ENCODE data around the gene EIF4G3. TPM values are rescaled to one million over a fixed set of nuclear protein-coding genes. Genes with fewer than 3 reads are reported as not detected.

EIF4G3 gene
- total and polyA plus RNA-seq, 7 donors: 11.3 to 58.1 (median 39.5) TPM

GRCh38 chr1:20837554-20838192, 339.0 kb downstream of the EIF4G3 start:
- Histone ChIP-seq H3K27me3 (ENCODE audit: insufficient read depth in 3 of 3, low read length in 2 of 3) (no peaks in the 10 kb centered on the region), H3K4me3 (no peak overlapping the region), H3K9me3 (no peaks in the 10 kb centered on the region), H3K27ac (no peak overlapping the region), H3K36me3 (ENCODE audit: insufficient read depth in 1 of 2, low read depth in 1 of 2) (peaks cover 0 to 30% of the 10 kb centered on the region in 2 donors), H3K4me1 (no peaks in the 10 kb centered on the region)
- WGBS, 3 donors: 92 to 96% (median 95%) methylated on average over 4 of the region's 4 CpGs
- ATAC-seq (no peak), DNase-seq (no peak)
- no peak for TF ChIP-seq CTCF (IDR thresholded peaks at IDR 0.05)
- intact Hi-C loops (cut with DNase I): no loop called here

GRCh38 chr1:20836230-20836629, 340.5 kb downstream of the EIF4G3 start:
- Histone ChIP-seq H3K27me3 (ENCODE audit: insufficient read depth in 3 of 3, low read length in 2 of 3) (no peaks in the 10 kb centered on the region), H3K4me1 (no peaks in the 10 kb centered on the region), H3K36me3 (ENCODE audit: insufficient read depth in 1 of 2, low read depth in 1 of 2) (peaks cover 0 to 21% of the 10 kb centered on the region in 2 donors), H3K9me3 (no peaks in the 10 kb centered on the region), H3K4me3 (no peak overlapping the region), H3K27ac (no peak overlapping the region)
- DNase-seq (no peak), ATAC-seq (no peak)
- WGBS, 3 donors: 96 to 98% (median 98%) methylated on average over 4 of the region's 4 CpGs
- intact Hi-C loops (cut with DNase I): no loop called here
- TF ChIP-seq CTCF (IDR thresholded peaks at IDR 0.05): no peak

- no peaks in the 10 kb centered on the region for H3K9me3 ChIP-seq
- no peak for TF ChIP-seq CTCF (IDR thresholded peaks at IDR 0.05)
- DNase-seq (no peak), ATAC-seq (no peak)
- H3K4me1 ChIP-seq: peaks cover 12% of the 10 kb centered on the region
- no peaks in the 10 kb centered on the region for H3K27me3 ChIP-seq (ENCODE audit: insufficient read depth in 3 of 3, low read length in 2 of 3)
- H3K36me3 ChIP-seq (ENCODE audit: insufficient read depth in 1 of 2, low read depth in 1 of 2): peaks cover 0 to 9% of the 10 kb centered on the region in 2 donors
- intact Hi-C loops (cut with DNase I): no loop called here
- no peak overlapping the region for H3K4me3 ChIP-seq
- no peak overlapping the region for H3K27ac ChIP-seq
Measured at GRCh38 chr1:20834780-20835179, 341.9 kb downstream of the EIF4G3 start.

- peaks cover 0 to 5% of the 10 kb centered on the region in 2 donors for H3K36me3 ChIP-seq (ENCODE audit: insufficient read depth in 1 of 2, low read depth in 1 of 2)
- no peaks in the 10 kb centered on the region for H3K27me3 ChIP-seq (ENCODE audit: insufficient read depth in 3 of 3, low read length in 2 of 3)
- H3K4me1 ChIP-seq: peaks cover 12% of the 10 kb centered on the region
- 100% methylated on average over 1 of the region's 1 CpG for WGBS, 3 donors
- no peaks in the 10 kb centered on the region for H3K9me3 ChIP-seq
- intact Hi-C loops (cut with DNase I): no loop called here
- H3K27ac ChIP-seq: no peak overlapping the region
- ATAC-seq (no peak), DNase-seq (no peak)
- TF ChIP-seq CTCF (IDR thresholded peaks at IDR 0.05): no peak
- no peak overlapping the region for H3K4me3 ChIP-seq
Measured at GRCh38 chr1:20834192-20834591, 342.5 kb downstream of the EIF4G3 start.

- no peak overlapping the region for H3K27ac ChIP-seq
- H3K36me3 ChIP-seq (ENCODE audit: insufficient read depth in 1 of 2, low read depth in 1 of 2): peaks cover 0 to 24% of the 10 kb centered on the region in 2 donors
- WGBS, 3 donors: 32 to 76% (median 34%) methylated on average over 2 of the region's 2 CpGs
- DNase-seq (no peak), ATAC-seq (peak in 2 of 4 donors; percentile 50 to 58)
- H3K4me1 ChIP-seq: peaks cover 12% of the 10 kb centered on the region
- H3K27me3 ChIP-seq (ENCODE audit: insufficient read depth in 3 of 3, low read length in 2 of 3): no peaks in the 10 kb centered on the region
- H3K4me3 ChIP-seq: no peak overlapping the region
- TF ChIP-seq CTCF (IDR thresholded peaks at IDR 0.05): no peak
- H3K9me3 ChIP-seq: no peaks in the 10 kb centered on the region
- intact Hi-C loops (cut with DNase I): no loop called here
Measured at GRCh38 chr1:20830378-20830777, 346.3 kb downstream of the EIF4G3 start.
